Thoracic aorta (tissue), 2 donors: Measurements from ENCODE around the gene KAT6B. TPM values are rescaled to one million over a fixed set of nuclear protein-coding genes. Genes with fewer than 3 reads are reported as not detected.

Experiments
- ATAC-seq: fragments of 150-250 bp; one replicate; pipeline ENCODE4 v1.8.0; 2017; ENCODE audit warnings: low read depth; ENCODE audit not compliant: insufficient number of reproducible peaks, low FRiP score
- DNase-seq: peaks from one replicate; pipeline ENCODE4 v3.0.0-alpha.2; 2020; ENCODE audit warnings: low spot score
- H3K27ac ChIP-seq, 2 donors: fragments of 200-600 bp; sonication (generic); 1 replicate in 1 of 2; 2 replicates in 1 of 2; pipeline ENCODE4 v1.5.1; 2016; ENCODE audit warnings: mild to moderate bottlenecking in 2 of 2, moderate library complexity in 2 of 2
- H3K27me3 ChIP-seq: fragments of 200-600 bp; sonication (generic); replicated peaks from 2 replicates; pipeline ENCODE4 v1.6.0; 2016; ENCODE audit warnings: mild to moderate bottlenecking; ENCODE audit not compliant: insufficient read depth
- H3K36me3 ChIP-seq: fragments of 200-600 bp; sonication (generic); one replicate; pipeline ENCODE4 v1.5.1; 2016
- H3K4me1 ChIP-seq, 2 donors: fragments of 200-600 bp; sonication (generic); 1 replicate in 1 of 2; 2 replicates in 1 of 2; pipeline versions ENCODE4 v1.5.1 to v1.6.0; 2016; ENCODE audit warnings: low read depth in 2 of 2, mild to moderate bottlenecking in 1 of 2; ENCODE audit not compliant: control insufficient read depth in 1 of 2
- H3K4me3 ChIP-seq: fragments of 200-600 bp; sonication (generic); 2 replicates; pipeline ENCODE4 v1.5.1; 2016; ENCODE audit warnings: mild to moderate bottlenecking
- H3K9me3 ChIP-seq: fragments of 200-600 bp; sonication (generic); 2 replicates; pipeline ENCODE4 v1.5.1; 2016
- total RNA-seq, 2 donors: library from RNA; depleted of rRNA; stranded (reverse); fragments of >200 nt; gene quantifications; one replicate each; pipeline versions ENCODE4 v1.1.0 to v1.2.3, GENCODE V29; 2016
- TF ChIP-seq, protein P1 (sequence below): fragments of 200-600 bp; sonication (generic); IDR thresholded peaks from one replicate; pipeline ENCODE4 v1.5.1; 2019; ENCODE audit warnings: antibody characterized with exemption

KAT6B gene
- total RNA-seq, 2 donors from 2014 or later: 38.4 to 46.9 TPM

- Histone ChIP-seq H3K36me3 (no peaks in the 10 kb centered on the region), H3K27ac (no peak overlapping the region), H3K4me3 (no peak overlapping the region), H3K4me1 (peaks cover 3 to 11% of the 10 kb centered on the region in 2 donors), H3K27me3 (no peaks in the 10 kb centered on the region), H3K9me3 (no peaks in the 10 kb centered on the region)
- DNase-seq: no peak
- ATAC-seq: no peak
- TF ChIP-seq, protein P1, sequence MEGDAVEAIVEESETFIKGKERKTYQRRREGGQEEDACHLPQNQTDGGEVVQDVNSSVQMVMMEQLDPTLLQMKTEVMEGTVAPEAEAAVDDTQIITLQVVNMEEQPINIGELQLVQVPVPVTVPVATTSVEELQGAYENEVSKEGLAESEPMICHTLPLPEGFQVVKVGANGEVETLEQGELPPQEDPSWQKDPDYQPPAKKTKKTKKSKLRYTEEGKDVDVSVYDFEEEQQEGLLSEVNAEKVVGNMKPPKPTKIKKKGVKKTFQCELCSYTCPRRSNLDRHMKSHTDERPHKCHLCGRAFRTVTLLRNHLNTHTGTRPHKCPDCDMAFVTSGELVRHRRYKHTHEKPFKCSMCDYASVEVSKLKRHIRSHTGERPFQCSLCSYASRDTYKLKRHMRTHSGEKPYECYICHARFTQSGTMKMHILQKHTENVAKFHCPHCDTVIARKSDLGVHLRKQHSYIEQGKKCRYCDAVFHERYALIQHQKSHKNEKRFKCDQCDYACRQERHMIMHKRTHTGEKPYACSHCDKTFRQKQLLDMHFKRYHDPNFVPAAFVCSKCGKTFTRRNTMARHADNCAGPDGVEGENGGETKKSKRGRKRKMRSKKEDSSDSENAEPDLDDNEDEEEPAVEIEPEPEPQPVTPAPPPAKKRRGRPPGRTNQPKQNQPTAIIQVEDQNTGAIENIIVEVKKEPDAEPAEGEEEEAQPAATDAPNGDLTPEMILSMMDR: no peak
Measured at GRCh38 chr10:75062506-75063299, 236.3 kb downstream of the KAT6B start.

GRCh38 chr10:75063461-75064230, 237.2 kb downstream of the KAT6B start:
- no peak for ATAC-seq
- no peak overlapping the region for H3K27ac ChIP-seq

GRCh38 chr10:75065076-75065475, 238.7 kb downstream of the KAT6B start:
- H3K4me3 ChIP-seq: no peak overlapping the region
- peaks cover 3 to 11% of the 10 kb centered on the region in 2 donors for H3K4me1 ChIP-seq
- H3K27me3 ChIP-seq: no peaks in the 10 kb centered on the region
- no peak for ATAC-seq
- no peaks in the 10 kb centered on the region for H3K36me3 ChIP-seq
- no peaks in the 10 kb centered on the region for H3K9me3 ChIP-seq
- DNase-seq: no peak
- TF ChIP-seq, protein P1: no peak
- peak overlapping the region in 1 of 2 donors; percentile 47 for H3K27ac ChIP-seq

More at GRCh38 chr10:75063461-75064230, 237.2 kb downstream of the KAT6B start:
- Histone ChIP-seq H3K4me1 (peaks cover 3 to 11% of the 10 kb centered on the region in 2 donors), H3K4me3 (no peak overlapping the region), H3K36me3 (no peaks in the 10 kb centered on the region), H3K27me3 (no peaks in the 10 kb centered on the region), H3K9me3 (no peaks in the 10 kb centered on the region)
- TF ChIP-seq, protein P1: no peak
- no peak for DNase-seq

DNA sequence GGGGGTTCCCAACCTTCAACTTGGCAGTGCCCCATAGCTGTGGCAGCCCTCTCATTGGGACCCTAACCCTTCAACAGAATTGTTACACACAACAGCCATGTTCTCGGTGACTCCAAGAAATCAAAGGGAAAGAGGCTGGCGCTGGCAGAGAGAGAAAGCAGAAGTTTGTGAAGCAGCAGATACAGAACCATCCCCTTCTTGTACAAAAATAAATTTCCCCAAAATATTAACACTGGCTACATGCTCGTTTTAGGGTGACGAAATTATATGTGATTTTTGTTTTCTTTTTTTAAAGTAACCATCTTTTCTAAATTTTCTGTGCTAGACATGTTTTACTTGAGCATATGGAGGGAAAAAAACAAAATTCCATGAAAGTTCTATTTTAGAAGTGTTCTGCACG, 239.9 kb downstream of the KAT6B start:
- H3K9me3 ChIP-seq: no peaks in the 10 kb centered on the region
- ATAC-seq: no peak
- no peak overlapping the region for H3K4me3 ChIP-seq
- H3K27ac ChIP-seq: no peak overlapping the region
- TF ChIP-seq, protein P1: no peak
- no peaks in the 10 kb centered on the region for H3K27me3 ChIP-seq
- H3K36me3 ChIP-seq: no peaks in the 10 kb centered on the region
- H3K4me1 ChIP-seq: peaks cover 3 to 11% of the 10 kb centered on the region in 2 donors
- no peak for DNase-seq

GRCh38 chr10:75067272-75067671, 240.9 kb downstream of the KAT6B start:
- Histone ChIP-seq H3K4me3 (no peak overlapping the region), H3K36me3 (no peaks in the 10 kb centered on the region), H3K4me1 (peaks cover 3 to 11% of the 10 kb centered on the region in 2 donors), H3K27me3 (no peaks in the 10 kb centered on the region), H3K9me3 (no peaks in the 10 kb centered on the region), H3K27ac (no peak overlapping the region)
- TF ChIP-seq, protein P1: no peak
- ATAC-seq (no peak), DNase-seq (no peak)
